Mesothelial cell of epicardium (in vitro differentiated cells): ENCODE measurements around the gene PRDM16. TPM values are rescaled to one million over a fixed set of nuclear protein-coding genes. Genes with fewer than 3 reads are reported as not detected.

ENCODE experiments used
- DNase-seq, 2 experiments: peaks; one replicate each; pipeline ENCODE4 v3.0.0; 2021; ENCODE audit warnings: low spot score in 2 of 2; ENCODE audit not compliant: unreplicated experiment in 2 of 2
- H3K27ac Mint-ChIP-seq: 2 replicates; pipeline ENCODE4 v1.8.0; 2021; ENCODE audit warnings: mixed read lengths
- H3K27me3 Mint-ChIP-seq: 2 replicates; pipeline ENCODE4 v1.8.0; 2021; ENCODE audit warnings: low read depth, mixed read lengths
- H3K36me3 Mint-ChIP-seq: 2 replicates; pipeline ENCODE4 v1.8.0; 2021; ENCODE audit warnings: mixed read lengths
- H3K4me1 Mint-ChIP-seq: 2 replicates; pipeline ENCODE4 v1.8.0; 2021; ENCODE audit warnings: mixed read lengths
- H3K4me3 Mint-ChIP-seq: 2 replicates; pipeline ENCODE4 v1.8.0; 2021; ENCODE audit warnings: mild to moderate bottlenecking, moderate library complexity, mixed read lengths
- H3K9me3 Mint-ChIP-seq: 2 replicates; pipeline ENCODE4 v1.8.0; 2021; ENCODE audit warnings: mixed read lengths
- CTCF ChIP-seq: fragments of 200-600 bp; sonication (generic); IDR thresholded peaks from one replicate; pipeline ENCODE4 v1.5.0; 2021; ENCODE audit warnings: antibody characterized with exemption; ENCODE audit not compliant: unreplicated experiment
- total RNA-seq: library from RNA; stranded (reverse); gene quantifications from 3 replicates; pipeline ENCODE4 v1.2.1, GENCODE V29; 2021

PRDM16 gene
- total RNA-seq, 1 donor from 2014 or later, result 1.4 TPM

GRCh38 chr1:3244927-3245315, 175.9 kb downstream of the PRDM16 start:
- peaks cover 67% of the 10 kb centered on the region for H3K27me3 Mint-ChIP-seq
- no peak overlapping the region for H3K4me3 Mint-ChIP-seq
- H3K9me3 Mint-ChIP-seq, result no peaks in the 10 kb centered on the region
- H3K27ac Mint-ChIP-seq, result no peak overlapping the region
- TF ChIP-seq CTCF, result no peak
- no peak for DNase-seq
- H3K4me1 Mint-ChIP-seq, result peaks cover 20% of the 10 kb centered on the region
- H3K36me3 Mint-ChIP-seq, result no peaks in the 10 kb centered on the region

GRCh38 chr1:3245344-3245743, 176.3 kb downstream of the PRDM16 start:
- Mint-ChIP-seq H3K27ac (no peak overlapping the region), H3K36me3 (no peaks in the 10 kb centered on the region), H3K4me1 (peaks cover 20% of the 10 kb centered on the region), H3K9me3 (no peaks in the 10 kb centered on the region), H3K27me3 (peaks cover 62% of the 10 kb centered on the region), H3K4me3 (no peak overlapping the region)
- no peak for DNase-seq
- no peak for TF ChIP-seq CTCF

- TF ChIP-seq CTCF, result no peak
- Mint-ChIP-seq H3K27ac (no peak overlapping the region), H3K9me3 (no peaks in the 10 kb centered on the region), H3K4me1 (peaks cover 21% of the 10 kb centered on the region), H3K36me3 (no peaks in the 10 kb centered on the region), H3K4me3 (no peak overlapping the region), H3K27me3 (peaks cover 62% of the 10 kb centered on the region)
- no peak for DNase-seq
Measured at GRCh38 chr1:3245768-3246167, 176.8 kb downstream of the PRDM16 start.

- Mint-ChIP-seq H3K4me3 (no peak overlapping the region), H3K27ac (no peak overlapping the region), H3K27me3 (peaks cover 63% of the 10 kb centered on the region), H3K36me3 (no peaks in the 10 kb centered on the region), H3K4me1 (peaks cover 21% of the 10 kb centered on the region), H3K9me3 (no peaks in the 10 kb centered on the region)
- DNase-seq, result no peak
- no peak for TF ChIP-seq CTCF
Measured at GRCh38 chr1:3246251-3246650, 177.2 kb downstream of the PRDM16 start.

- Mint-ChIP-seq H3K36me3 (no peaks in the 10 kb centered on the region), H3K4me1 (peaks cover 21% of the 10 kb centered on the region), H3K4me3 (no peak overlapping the region), H3K9me3 (no peaks in the 10 kb centered on the region), H3K27ac (no peak overlapping the region), H3K27me3 (peaks cover 65% of the 10 kb centered on the region)
- DNase-seq, result no peak
- no peak for TF ChIP-seq CTCF
Measured at GRCh38 chr1:3247521-3248121, 178.6 kb downstream of the PRDM16 start.
